Epithelial cell of proximal tubule (primary cell): ENCODE data around the gene HTR3D. TPM values are rescaled to one million over a fixed set of nuclear protein-coding genes. Genes with fewer than 3 reads are reported as not detected.
A peak's percentile ranks its signal among the peaks of the same experiment; 100 is the strongest.

Source experiments
- DNase-seq: peaks from one replicate; pipeline ENCODE4 v3.0.0-alpha.2; 2011; ENCODE audit warnings: low read depth
- H3K4me3 ChIP-seq: 2 replicates; pipeline ENCODE4 v1.5.1; 2011; ENCODE audit warnings: low read depth, mild to moderate bottlenecking, low read length
- CTCF ChIP-seq: conservative IDR thresholded peaks from 2 replicates; pipeline ENCODE4 v1.5.1; 2012; ENCODE audit warnings: low read depth, mild to moderate bottlenecking, low read length
- total RNA-seq: library from RNA; depleted of rRNA; stranded (reverse); fragments of >200 nt; gene quantifications from 2 replicates; pipeline ENCODE4 v1.2.3, GENCODE V29; 2015

Gene HTR3D
- total RNA-seq, 1 donor from 2014 or later = not detected

GRCh38 chr3:184008161-184008560, 23.4 kb upstream of the HTR3D start:
- no peak for DNase-seq
- no peak for TF ChIP-seq CTCF
- H3K4me3 ChIP-seq = no peak overlapping the region

DNA sequence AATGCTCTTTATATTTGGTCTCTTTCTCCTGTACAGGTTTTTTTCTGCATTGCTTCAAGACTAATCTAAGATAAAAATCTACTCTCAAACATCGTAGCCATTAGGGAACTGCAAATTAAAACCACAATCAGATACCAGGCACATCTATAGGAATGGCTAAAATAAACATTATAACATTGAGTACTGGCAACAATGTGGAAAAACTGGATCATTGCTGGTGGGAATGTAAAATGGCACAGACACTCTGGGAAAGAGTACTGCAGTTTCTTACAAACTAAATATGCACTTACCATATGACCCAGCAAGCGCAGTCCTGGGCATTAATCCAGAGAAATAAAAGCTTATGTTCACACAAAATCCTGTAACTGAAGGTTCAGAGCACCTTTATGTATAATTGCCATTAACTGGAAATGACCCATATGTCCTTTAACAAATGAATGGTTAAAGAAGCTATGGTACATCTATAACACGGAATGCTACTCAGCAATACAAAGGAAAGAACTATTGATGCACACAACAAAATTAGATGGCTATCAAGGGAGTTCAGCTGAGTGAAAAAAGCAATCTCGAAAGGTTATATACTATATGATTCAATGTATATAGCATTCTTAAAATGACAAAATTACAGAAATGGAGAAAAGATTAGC, 20.2 kb upstream of the HTR3D start:
- H3K4me3 ChIP-seq = no peak overlapping the region
- no peak for DNase-seq
- no peak for TF ChIP-seq CTCF

DNA sequence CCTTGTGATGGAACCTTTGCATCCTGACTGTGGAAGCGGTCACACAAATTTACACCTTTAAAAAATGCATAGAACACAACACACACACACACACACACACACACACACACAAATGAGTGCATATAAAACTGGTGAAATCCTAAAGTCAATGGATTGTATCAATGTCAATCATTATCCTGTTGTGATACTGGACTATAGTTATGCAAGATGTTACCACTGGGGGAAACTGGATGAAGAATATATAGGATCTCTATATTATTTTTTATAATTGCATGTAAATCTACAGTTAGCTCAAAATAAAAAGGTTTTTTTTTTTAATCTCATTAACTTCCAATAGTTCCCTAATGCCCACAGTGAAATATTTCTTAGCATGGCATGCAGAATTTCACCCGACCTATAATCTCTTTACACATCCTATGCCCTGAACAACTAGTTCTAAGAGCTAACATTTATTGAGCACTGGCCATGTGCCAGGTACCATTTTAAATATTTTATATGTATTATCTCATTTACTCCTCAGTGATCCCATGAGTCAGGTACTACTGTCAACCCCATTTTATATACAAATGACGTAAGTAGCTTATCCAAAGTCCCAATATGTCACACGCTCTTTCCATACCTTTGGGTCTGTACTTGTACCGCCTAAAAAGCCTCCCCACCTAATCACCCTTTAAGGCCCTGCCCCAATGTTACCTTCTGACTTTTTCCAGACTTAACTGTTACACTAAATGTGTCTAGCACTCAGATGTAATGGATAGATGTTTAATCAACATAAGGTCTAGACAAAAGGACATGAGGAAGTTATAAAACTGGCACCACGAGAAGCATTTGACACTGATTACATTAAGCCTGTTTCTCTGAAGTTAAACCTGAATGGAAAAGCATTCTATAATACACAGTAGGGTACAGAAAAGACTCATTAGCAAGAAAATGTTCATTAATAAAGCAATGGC, 19.3 kb upstream of the HTR3D start:
- TF ChIP-seq CTCF = no peak
- DNase-seq = no peak
- no peak overlapping the region for H3K4me3 ChIP-seq

DNA sequence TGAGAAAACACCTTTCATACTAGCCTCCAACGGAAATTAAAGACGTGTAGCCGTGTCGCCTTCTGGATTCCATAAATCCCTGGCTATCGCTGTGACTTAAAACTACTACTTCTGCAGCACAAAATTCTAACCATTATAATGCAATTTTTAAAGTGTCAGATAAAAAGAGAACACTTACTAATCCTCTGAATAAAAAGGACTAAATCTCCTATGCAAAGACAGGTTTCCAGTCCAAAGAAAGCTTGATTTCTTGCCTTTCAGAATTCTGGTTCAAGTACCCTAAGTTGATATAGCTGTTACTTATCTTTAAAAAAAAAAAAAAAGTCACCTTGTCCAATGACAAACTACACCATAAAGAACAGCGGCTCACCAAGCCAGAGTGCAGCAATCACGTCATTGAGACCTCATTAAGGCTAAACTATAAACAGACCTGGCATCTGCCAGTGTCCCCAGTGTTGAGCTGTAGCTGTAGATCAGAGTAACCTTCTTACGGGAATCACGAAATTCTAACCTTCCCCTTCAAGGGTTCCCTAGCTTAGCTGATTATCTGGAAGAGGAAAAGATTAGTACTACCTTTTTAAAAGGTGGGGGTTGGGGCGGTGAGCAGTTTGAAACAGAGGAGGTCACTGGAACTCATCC, 16.0 kb upstream of the HTR3D start:
- H3K4me3 ChIP-seq = peak overlapping the region; percentile 91
- TF ChIP-seq CTCF = no peak
- DNase-seq = no peak

DNA sequence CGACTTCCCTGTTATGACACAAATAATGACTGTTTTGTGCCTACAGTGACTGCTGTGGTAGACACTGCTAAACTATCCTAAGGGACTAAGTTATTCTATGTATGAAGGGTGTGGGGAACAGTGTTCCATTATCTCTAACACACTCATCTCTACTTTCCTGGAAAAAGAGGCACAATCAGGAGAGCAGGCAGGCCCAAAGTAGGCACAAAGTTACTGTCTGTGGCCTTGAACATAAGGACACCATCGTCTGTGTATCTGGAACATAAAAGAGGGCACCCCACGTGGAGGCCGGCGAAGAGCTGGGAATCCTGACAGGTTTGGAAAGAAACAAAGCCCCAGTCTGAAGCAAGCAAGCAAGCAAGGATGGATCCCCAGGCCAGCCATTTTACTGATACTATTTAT, 15.4 kb upstream of the HTR3D start:
- peak overlapping the region; percentile 91 for H3K4me3 ChIP-seq
- TF ChIP-seq CTCF = no peak
- DNase-seq = no peak

DNA sequence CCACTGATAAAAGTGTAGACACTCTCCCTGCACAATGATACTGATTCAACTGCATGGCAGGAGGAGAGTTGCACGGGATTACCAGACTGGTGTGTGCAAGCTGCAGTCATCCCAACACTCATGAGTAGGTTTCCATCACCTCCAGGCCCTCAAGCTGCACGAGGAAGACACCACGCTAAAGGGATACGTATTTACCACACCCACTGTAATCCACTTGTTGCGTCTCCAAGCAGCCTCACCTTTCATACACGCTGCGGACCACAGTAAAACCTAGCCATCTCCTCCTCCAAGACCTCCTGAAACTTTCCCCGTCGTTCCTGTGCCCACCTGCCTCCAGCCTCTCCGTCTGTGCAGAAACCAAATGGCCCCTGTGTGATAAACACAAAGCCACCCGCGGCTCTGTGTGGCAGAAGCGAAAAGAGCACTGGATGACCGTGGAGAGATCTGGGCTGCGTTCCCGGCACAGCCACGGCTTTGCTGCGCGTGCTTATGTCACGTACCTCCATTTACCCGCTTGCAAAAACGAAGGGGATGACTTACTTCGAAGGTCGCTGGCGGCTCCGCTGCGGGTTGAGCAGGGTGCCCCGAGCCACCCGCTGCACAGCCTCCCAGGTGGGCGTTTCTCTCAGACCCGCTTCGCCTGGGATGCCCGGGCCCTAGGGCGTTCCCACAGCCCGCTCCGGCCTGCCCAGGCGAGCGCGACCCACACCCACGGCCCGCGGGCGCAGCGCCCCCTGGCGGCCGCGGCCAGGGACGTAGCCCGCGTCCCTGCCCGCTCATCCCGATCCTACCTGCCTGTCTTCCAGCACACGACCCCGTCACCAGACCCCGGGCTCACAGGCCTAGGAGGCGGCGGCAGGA, 14.5 kb upstream of the HTR3D start:
- TF ChIP-seq CTCF = peak; percentile 74
- DNase-seq = no peak
- peak overlapping the region; percentile 91 for H3K4me3 ChIP-seq
